ENCODE measurements around the gene CEACAM20.
"Not testable (repeated sequence)": the region's sequence is repeated elsewhere in the genome, so short reads cannot be mapped to it uniquely, and the experiment has no call there.

Gene CEACAM20

DNA sequence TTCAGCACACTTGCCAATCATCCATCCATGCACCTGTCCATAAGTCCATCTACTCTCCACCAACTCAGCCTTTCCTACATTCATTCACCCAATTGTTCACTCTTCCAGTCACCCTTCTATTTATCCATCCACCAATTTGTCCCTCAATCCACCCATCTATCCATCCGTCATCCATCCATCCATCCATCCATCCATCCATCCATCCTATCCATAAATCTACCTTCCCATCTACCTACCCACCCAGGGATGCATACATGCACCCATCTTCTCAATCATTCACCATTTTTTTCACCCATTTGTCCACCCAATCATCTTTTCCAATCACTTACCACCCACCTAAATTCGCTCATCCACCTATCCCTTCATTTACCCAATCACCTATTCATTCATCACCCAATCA, 14.6 kb upstream of the CEACAM20 start:
- DNase-seq: no peak

- no peak for DNase-seq
Observed at GRCh38 chr19:44542671-44543070, 13.2 kb upstream of the CEACAM20 start.

DNA sequence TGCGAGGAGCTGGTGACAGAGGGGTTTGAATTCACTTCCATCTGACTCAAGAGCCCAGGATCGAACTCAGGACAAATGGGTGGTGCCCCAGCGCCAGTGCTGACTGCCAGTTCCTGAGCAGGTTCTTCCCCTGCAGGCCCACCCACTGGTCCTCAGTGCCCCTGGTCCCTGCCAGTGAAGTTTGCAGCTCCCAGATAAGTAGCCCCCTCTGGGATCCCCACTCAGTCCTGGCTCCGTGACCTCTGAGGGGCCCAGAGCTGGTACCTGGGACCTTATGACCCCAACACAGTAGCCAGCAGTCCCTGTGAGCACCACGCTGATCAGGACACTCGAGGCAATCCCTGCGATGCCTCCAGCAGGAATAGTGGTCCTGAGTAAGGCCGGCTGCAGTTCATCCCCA, 11.3 kb upstream of the CEACAM20 start:
- no peak for DNase-seq

GRCh38 chr19:44539991-44540390, 10.5 kb upstream of the CEACAM20 start:
- no peak for DNase-seq

GRCh38 chr19:44539236-44539826, 9.9 kb upstream of the CEACAM20 start:
- peak; percentile 13 for DNase-seq

DNA sequence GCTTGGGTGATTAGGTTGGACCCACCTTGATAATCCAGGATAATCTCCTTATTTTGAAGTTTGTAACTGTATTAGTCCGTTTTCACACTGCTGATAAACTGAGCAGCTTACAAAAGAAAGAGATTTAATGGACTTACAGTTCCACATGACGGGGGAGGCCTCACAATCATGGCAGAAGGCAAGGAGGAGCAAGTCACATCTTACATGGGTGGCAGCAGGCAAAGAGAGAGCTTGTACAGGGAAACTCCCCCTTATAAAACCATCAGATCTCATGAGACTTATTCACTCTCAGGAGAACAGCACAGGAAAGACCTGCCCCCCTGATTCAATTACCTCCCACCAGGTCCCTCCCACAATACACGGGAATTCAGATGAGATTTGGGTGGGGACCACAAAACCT, 5.9 kb upstream of the CEACAM20 start:
- not testable (repeated sequence) for DNase-seq

GRCh38 chr19:44532819-44533218, 3.3 kb upstream of the CEACAM20 start:
- no peak for DNase-seq

- DNase-seq: no peak
Observed at GRCh38 chr19:44530777-44531176, 1.3 kb upstream of the CEACAM20 start.

GRCh38 chr19:44527554-44527953, 1.9 kb downstream of the CEACAM20 start:
- no peak for DNase-seq

- DNase-seq: no peak
Observed at GRCh38 chr19:44525721-44526430, 3.6 kb downstream of the CEACAM20 start.

GRCh38 chr19:44521370-44521769, 8.1 kb downstream of the CEACAM20 start:
- no peak for DNase-seq

DNA sequence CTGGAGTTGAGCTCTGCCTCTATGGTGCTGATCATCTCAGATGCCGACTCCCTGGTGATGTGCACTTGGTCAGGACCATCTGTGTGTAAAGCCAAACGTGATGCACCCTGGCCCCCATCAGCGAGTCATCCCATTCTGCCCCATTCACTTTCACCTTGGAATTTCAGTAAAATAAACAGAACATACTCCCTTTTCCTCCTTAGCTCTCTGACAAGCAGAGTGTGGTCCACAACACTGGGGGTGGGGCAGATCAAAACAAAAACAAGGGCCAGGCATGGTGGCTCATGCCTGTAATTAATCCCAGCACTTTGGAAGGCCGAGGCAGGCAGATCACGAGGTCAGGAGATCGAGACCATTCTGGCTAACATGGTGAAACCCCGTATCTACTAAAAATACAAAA, 12.3 kb downstream of the CEACAM20 start:
- no peak for DNase-seq

GRCh38 chr19:44515907-44516306, 13.6 kb downstream of the CEACAM20 start:
- DNase-seq: no peak

- no peak for DNase-seq
Observed at GRCh38 chr19:44515031-44515430, 14.4 kb downstream of the CEACAM20 start.

- DNase-seq: peak; percentile 28
Observed at GRCh38 chr19:44512326-44513298, 16.9 kb downstream of the CEACAM20 start.

DNA sequence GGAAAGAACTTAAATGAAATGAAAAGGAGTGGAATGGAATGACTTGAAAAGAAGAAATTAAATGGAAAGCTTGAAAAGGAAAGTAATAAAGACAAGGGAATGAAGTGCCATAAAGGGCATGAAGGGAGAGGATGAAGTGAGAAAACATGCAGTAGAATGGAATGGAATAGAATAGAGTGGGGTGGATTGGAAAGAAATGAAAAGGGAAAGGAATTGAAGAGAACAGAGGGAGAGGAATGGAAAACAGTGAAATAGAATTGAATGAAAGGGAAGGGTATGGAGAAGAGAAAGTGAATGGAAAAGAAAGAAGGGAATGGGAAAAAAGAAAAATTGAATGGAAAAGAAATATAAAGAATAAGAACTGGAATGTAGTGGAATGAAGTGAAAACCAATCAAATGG, 20.0 kb downstream of the CEACAM20 start:
- DNase-seq: no peak

GRCh38 chr19:44499962-44500949, 29.2 kb downstream of the CEACAM20 start, which contains the start of gene ZNF180:
ZNF180 (minus strand) TSS chr19:44500522; CDS start chr19:44497334, 3,188 bp downstream.
- DNase-seq: peak; percentile 94

DNA sequence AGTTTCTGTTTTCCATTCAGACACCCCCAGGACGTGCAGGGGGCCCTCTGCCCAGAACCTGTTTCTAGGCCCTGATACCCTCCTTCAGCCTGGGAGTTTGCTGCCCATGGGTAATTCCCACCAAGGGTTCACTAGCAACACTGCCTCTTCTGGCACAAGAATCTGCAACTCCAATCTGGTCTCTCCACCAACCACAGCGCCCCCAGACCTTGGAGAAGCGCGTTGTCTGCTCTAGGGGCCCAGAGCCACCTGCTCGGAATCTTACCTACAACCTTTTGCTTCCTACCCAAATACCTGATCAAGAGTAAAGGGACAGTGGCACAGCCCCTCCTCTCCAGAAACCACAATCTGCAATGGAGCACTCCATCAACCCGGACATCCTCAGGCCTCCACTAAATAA, 29.9 kb downstream of the CEACAM20 start:
- no peak for DNase-seq

DNA sequence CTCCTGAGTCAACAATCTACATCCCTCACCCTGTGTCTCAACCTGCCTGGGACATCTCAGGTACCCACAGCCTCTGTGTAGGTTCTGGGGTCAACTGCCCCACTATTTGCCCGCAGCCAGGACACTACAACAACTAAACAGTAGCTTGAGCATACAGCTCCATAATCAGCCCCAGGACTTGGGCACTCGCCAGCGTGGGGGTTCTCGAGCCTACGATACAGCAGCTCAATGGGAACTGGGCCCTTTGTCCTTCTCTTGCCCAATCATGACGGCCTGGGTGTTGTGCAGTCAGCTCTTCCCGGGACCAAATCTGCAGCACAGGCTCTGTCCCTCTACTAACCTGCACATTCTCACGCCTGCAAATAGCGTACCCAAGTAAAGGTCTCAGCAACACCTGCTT, 30.5 kb downstream of the CEACAM20 start:
- no peak for DNase-seq

GRCh38 chr19:44496711-44497110, 32.8 kb downstream of the CEACAM20 start:
- no peak for DNase-seq

DNA sequence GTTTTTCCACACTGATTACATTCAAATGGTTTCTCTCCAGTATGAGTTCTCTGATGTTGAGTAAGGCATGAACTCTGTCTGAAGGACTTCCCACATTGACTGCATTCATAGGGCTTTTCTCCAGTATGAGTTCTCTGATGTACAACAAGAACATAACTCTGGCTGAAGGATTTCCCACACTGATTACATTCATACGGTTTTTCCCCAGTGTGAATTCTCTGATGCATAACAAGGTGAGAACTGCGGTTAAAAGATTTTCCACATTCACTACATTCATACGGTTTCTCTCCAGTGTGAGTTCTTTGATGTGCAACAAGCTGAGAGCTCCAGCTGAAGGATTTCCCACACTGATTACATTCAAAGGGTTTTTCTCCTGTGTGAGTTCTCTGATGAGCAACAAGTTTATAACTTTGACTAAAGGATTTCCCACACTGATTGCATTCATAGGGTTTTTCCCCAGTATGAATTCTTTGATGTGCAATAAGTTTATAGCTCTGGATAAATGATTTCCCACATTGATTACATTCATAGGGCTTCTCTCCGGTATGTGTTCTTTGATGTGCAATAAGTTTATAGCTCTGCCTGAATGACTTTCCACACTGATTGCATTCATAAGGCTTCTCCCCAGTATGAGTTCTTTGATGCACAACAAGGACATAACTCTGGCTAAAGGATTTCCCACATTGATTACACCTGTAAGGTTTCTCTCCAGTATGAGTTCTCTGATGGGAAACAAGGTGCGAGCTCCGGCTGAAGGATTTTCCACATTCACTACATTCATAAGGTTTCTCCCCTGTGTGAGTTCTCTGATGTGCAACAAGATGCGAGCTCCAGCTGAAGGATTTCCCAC, 52.7 kb downstream of the CEACAM20 start:
- DNase-seq: peak; percentile 22
